Loucy (cell line): Measurements from ENCODE around the gene LAMA4.

Experiments
- H2AFZ ChIP-seq: fragments of 200-600 bp; sonication (generic); 2 replicates; pipeline ENCODE4 v1.6.0; 2016; ENCODE audit warnings: antibody characterized with exemption, mild to moderate bottlenecking, low read length, moderate library complexity
- H3F3A ChIP-seq: fragments of 200-600 bp; 2 replicates; pipeline ENCODE4 v1.6.0; 2016; ENCODE audit warnings: antibody characterized with exemption, low read depth, mild to moderate bottlenecking
- H3K27me3 ChIP-seq: fragments of 200-600 bp; sonication (generic); 2 replicates; pipeline ENCODE4 v1.6.1; 2014; ENCODE audit warnings: low read length, mild to moderate bottlenecking; ENCODE audit not compliant: insufficient read depth, poor library complexity, severe bottlenecking
- H3K36me3 ChIP-seq: fragments of 200-600 bp; sonication (generic); 2 replicates; pipeline ENCODE4 v1.6.1; 2016; ENCODE audit warnings: low read length; ENCODE audit not compliant: insufficient read depth
- H3K4me1 ChIP-seq: fragments of 200-600 bp; sonication (generic); 2 replicates; pipeline ENCODE4 v1.5.1; 2014; ENCODE audit warnings: low read length, mild to moderate bottlenecking; ENCODE audit not compliant: insufficient read depth, poor library complexity, severe bottlenecking
- H3K4me2 ChIP-seq: fragments of 200-600 bp; sonication (generic); 2 replicates; pipeline ENCODE4 v1.6.0; 2014; ENCODE audit warnings: antibody characterized with exemption, low read length, low read depth, mild to moderate bottlenecking; ENCODE audit not compliant: poor library complexity, severe bottlenecking
- H3K4me3 ChIP-seq: fragments of 200-600 bp; sonication (generic); 2 replicates; pipeline ENCODE4 v1.5.1; 2014; ENCODE audit warnings: low read length, mild to moderate bottlenecking, mixed read lengths; ENCODE audit not compliant: poor library complexity, severe bottlenecking
- H3K79me2 ChIP-seq: fragments of 200-600 bp; sonication (generic); 2 replicates; pipeline ENCODE4 v1.6.1; 2014; ENCODE audit warnings: low read length; ENCODE audit not compliant: insufficient read depth
- H3K9ac ChIP-seq: fragments of 200-600 bp; sonication (generic); 2 replicates; pipeline ENCODE4 v1.6.0; 2014; ENCODE audit warnings: mild to moderate bottlenecking, low read depth, low read length, moderate library complexity; ENCODE audit not compliant: poor library complexity, severe bottlenecking
- H3K9me2 ChIP-seq: fragments of 200-600 bp; sonication (generic); replicated peaks from 2 replicates; pipeline ENCODE4 v1.6.1; 2016; ENCODE audit warnings: low read depth, low read length, mixed read lengths
- H3K9me3 ChIP-seq: fragments of 200-600 bp; sonication (generic); 2 replicates; pipeline ENCODE4 v1.6.1; 2014; ENCODE audit warnings: mild to moderate bottlenecking, antibody characterized with exemption, low read length, low read depth; ENCODE audit not compliant: insufficient read depth
- H4K20me1 ChIP-seq: fragments of 200-600 bp; sonication (generic); 2 replicates; pipeline ENCODE4 v1.6.0; 2014; ENCODE audit warnings: antibody characterized with exemption, low read length, mild to moderate bottlenecking; ENCODE audit not compliant: insufficient read depth, poor library complexity, severe bottlenecking
- EZH2phosphoT487 ChIP-seq: fragments of 200-600 bp; IDR thresholded peaks from 2 replicates; pipeline ENCODE4 v1.6.1; 2018; ENCODE audit warnings: antibody characterized with exemption, mild to moderate bottlenecking, moderate library complexity, borderline replicate concordance
- TF ChIP-seq, protein P1 (sequence below): fragments of 200-600 bp; sonication (generic); conservative IDR thresholded peaks from 2 replicates; pipeline ENCODE4 v1.5.1; 2014; ENCODE audit warnings: mild to moderate bottlenecking, antibody characterized with exemption, low read length

Gene LAMA4

DNA sequence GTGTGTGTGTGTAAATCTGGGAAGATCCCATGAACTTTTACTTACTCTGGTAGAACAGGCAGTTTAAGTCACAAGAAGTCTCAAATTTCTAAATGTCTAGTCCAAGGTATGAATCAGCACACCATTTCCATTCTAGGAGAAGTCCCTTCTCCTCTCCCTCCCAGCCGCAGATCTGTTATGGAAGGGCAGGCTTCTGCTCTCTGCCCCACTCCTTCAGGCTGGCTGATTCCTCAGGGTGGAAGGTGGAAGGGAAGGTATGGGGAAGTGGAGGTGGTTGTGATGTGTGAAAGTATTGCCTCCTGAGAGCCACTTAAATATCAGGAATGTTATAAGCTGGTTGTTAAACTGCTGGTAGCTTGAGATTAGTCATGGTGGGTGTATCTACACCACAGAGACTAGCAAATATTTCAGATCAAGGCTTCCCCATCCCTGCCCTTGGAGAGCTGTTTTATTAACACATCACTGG lies 44.5 kb upstream of the LAMA4 start:
- Histone ChIP-seq H3K9ac (no peak overlapping the region), H3K9me2 (no peaks in the 10 kb centered on the region), H3K9me3 (no peaks in the 10 kb centered on the region), H4K20me1 (no peaks in the 10 kb centered on the region), H3F3A (no peaks in the 10 kb centered on the region), H3K27me3 (peaks cover 85% of the 10 kb centered on the region), H3K36me3 (no peaks in the 10 kb centered on the region), H3K4me1 (no peaks in the 10 kb centered on the region), H3K4me2 (no peak overlapping the region), H3K4me3 (no peak overlapping the region), H3K79me2 (no peaks in the 10 kb centered on the region), H2AFZ (no peak overlapping the region)
- TF ChIP-seq EZH2phosphoT487, result no peak

DNA sequence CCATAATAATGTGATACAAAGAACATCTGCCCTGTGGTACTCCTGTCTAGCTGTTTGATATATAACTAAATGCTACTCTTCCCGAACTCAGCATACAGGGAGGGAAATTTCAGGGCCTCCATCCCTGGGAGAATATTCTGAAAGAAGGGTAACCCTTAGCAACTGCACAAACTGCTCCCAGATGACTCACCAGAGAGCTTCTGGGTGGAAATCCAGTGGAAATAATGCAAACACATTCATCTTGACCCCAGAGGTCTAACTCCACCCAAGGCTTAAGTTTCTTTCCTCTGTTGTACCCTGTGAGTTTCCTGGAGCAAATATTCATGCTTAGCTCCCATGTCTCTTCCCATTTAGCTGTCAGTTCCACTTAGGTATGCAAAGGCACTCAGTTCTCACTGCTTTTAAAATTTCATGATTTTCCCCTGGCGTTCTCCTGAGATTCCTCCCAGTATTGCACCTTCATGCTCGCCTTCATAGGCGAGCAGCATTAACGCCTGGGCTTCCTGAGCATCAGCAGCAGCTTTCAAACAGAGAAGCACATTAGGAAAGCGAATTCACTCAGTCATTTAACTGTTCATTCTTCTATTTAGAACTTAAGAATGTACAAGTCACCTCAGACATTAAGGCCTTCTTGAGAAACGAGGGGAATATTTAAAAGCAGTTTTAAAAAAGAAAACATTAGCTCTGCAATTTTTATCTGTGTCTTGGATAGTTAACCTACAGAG lies 43.8 kb upstream of the LAMA4 start:
- Histone ChIP-seq H3K9me2 (no peaks in the 10 kb centered on the region), H4K20me1 (no peaks in the 10 kb centered on the region), H3K4me1 (no peaks in the 10 kb centered on the region), H3K9ac (no peak overlapping the region), H3K4me2 (no peak overlapping the region), H3F3A (no peaks in the 10 kb centered on the region), H2AFZ (no peak overlapping the region), H3K27me3 (peaks cover 92% of the 10 kb centered on the region), H3K79me2 (no peaks in the 10 kb centered on the region), H3K9me3 (no peaks in the 10 kb centered on the region), H3K4me3 (no peak overlapping the region), H3K36me3 (no peaks in the 10 kb centered on the region)
- no peak for TF ChIP-seq EZH2phosphoT487
- TF ChIP-seq, protein P1, sequence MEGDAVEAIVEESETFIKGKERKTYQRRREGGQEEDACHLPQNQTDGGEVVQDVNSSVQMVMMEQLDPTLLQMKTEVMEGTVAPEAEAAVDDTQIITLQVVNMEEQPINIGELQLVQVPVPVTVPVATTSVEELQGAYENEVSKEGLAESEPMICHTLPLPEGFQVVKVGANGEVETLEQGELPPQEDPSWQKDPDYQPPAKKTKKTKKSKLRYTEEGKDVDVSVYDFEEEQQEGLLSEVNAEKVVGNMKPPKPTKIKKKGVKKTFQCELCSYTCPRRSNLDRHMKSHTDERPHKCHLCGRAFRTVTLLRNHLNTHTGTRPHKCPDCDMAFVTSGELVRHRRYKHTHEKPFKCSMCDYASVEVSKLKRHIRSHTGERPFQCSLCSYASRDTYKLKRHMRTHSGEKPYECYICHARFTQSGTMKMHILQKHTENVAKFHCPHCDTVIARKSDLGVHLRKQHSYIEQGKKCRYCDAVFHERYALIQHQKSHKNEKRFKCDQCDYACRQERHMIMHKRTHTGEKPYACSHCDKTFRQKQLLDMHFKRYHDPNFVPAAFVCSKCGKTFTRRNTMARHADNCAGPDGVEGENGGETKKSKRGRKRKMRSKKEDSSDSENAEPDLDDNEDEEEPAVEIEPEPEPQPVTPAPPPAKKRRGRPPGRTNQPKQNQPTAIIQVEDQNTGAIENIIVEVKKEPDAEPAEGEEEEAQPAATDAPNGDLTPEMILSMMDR, result no peak

DNA sequence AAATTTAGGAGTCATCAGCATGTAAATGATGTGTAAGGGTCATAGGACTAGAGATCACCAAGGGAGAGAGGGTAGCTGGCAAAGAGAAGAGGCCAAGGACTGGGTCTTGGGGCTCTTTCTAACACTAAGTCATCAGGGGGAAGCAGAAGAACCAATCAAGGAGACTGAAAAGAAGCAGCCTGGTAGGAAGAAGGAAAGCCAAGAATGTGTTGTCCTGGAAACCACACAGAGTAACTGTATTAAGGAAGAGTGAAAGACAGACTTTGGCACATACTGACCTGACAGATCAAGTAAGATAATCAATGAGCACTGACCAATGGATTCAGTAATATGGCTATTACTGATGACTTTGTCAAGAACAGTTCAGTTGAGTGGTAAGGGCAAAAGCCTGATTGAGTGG lies 42.3 kb upstream of the LAMA4 start:
- H3K9me2 ChIP-seq, result no peaks in the 10 kb centered on the region
- no peaks in the 10 kb centered on the region for H4K20me1 ChIP-seq
- no peaks in the 10 kb centered on the region for H3K79me2 ChIP-seq
- H2AFZ ChIP-seq, result no peak overlapping the region
- no peaks in the 10 kb centered on the region for H3K4me1 ChIP-seq
- no peaks in the 10 kb centered on the region for H3K9me3 ChIP-seq
- no peak for TF ChIP-seq EZH2phosphoT487
- TF ChIP-seq, protein P1, result no peak
- no peak overlapping the region for H3K9ac ChIP-seq
- H3F3A ChIP-seq, result no peaks in the 10 kb centered on the region
- peaks cover 96% of the 10 kb centered on the region for H3K27me3 ChIP-seq
- no peak overlapping the region for H3K4me2 ChIP-seq
- no peak overlapping the region for H3K4me3 ChIP-seq
- H3K36me3 ChIP-seq, result no peaks in the 10 kb centered on the region

DNA sequence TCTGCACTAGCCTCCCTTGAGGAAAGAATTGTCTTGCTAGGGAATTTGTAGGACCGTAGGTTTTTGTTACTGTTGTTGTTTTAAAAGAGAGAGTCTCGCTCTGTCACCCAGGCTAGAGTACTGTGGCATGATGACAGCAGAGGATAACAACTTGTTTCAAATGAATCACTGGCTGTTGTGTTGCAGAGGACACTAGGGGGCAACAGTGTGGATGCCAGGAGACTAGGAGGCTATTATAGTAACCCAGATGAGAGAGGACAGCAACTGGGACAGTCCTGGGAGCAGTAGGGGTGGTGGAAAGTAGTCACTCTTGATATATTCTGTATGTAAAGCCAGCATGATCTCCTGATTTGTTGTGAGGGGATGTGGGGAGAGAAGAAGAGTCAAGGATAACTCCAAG lies 41.8 kb upstream of the LAMA4 start:
- Histone ChIP-seq H3K4me1 (no peaks in the 10 kb centered on the region), H3K9me3 (no peaks in the 10 kb centered on the region)

More for the DNA sequence above, 41.8 kb upstream of the LAMA4 start:
- Histone ChIP-seq H3K4me2 (no peak overlapping the region), H3K27me3 (peaks cover 96% of the 10 kb centered on the region), H3K9ac (no peak overlapping the region), H3K79me2 (no peaks in the 10 kb centered on the region), H3K36me3 (no peaks in the 10 kb centered on the region), H4K20me1 (no peaks in the 10 kb centered on the region), H3K9me2 (no peaks in the 10 kb centered on the region), H3K4me3 (no peak overlapping the region), H3F3A (no peaks in the 10 kb centered on the region), H2AFZ (no peak overlapping the region)
- no peak for TF ChIP-seq EZH2phosphoT487
- TF ChIP-seq, protein P1, result peak; percentile 79
